ENCODE measurements around the gene PCDH15.

DNA sequence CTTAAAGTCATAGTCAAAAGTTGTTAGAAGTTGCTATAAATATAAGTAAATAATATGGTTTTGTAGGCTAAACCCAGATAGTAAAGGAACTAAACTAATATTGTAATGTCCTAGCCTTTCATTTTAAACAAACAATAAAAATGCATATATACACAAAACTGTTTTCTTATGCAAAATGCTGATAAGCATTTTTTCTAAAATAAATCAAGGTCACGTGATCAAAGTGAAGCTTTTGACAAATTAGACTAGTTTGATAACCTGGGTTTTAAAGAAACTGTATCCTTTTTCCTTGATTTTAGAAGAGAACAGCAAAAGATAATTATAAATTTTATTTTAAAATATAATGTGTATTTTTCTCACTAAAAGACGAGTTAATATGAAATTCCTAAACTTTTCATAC is 313.3 kb downstream of the PCDH15 start:
- TF ChIP-seq CREB1 (IDR thresholded peaks at IDR 0.05) (no peak), CREB1 (CRISPR knock-in tag; IDR thresholded peaks at IDR 0.05) (no peak), ZNF724P (CRISPR knock-in tag; IDR thresholded peaks at IDR 0.05; ENCODE audit: borderline replicate concordance) (no peak)

Measured in HepG2 (cell line).